NCI-H1105 treated with DMSO at 0.1 percent for 48 hours (cell line): ENCODE results near the gene NENF.
"Not testable (repeated sequence)": the region's sequence is repeated elsewhere in the genome, so short reads cannot be mapped to it uniquely, and the experiment has no call there.

ENCODE experiments used
- DNase-seq: peaks from one replicate; lab custom pipeline; 2025; lab: John Stamatoyannopoulos, UW

Gene NENF

GRCh38 chr1:212432661-212433576 is at the start of gene NENF:
Gene NENF (plus strand): TSS chr1:212432920. CDS start chr1:212432944, 24 bp downstream.
- DNase-seq = peak; percentile 76

GRCh38 chr1:212386029-212386428 is 46.7 kb upstream of the NENF start:
- DNase-seq = no peak

- no peak for DNase-seq
Measured at GRCh38 chr1:212388985-212389716, 43.6 kb upstream of the NENF start.

GRCh38 chr1:212395678-212396437 is 36.9 kb upstream of the NENF start:
- DNase-seq = not testable (repeated sequence)

GRCh38 chr1:212396638-212397037 is 36.1 kb upstream of the NENF start:
- no peak for DNase-seq

- no peak for DNase-seq
Measured at GRCh38 chr1:212397171-212397570, 35.5 kb upstream of the NENF start.

- DNase-seq = no peak
Measured at GRCh38 chr1:212401042-212401441, 31.7 kb upstream of the NENF start.

- DNase-seq = no peak
Measured at GRCh38 chr1:212401838-212402582, 30.7 kb upstream of the NENF start.

- no peak for DNase-seq
Measured at GRCh38 chr1:212402666-212403321, 29.9 kb upstream of the NENF start.

- DNase-seq = no peak
Measured at GRCh38 chr1:212410231-212410820, 22.4 kb upstream of the NENF start.

GRCh38 chr1:212412374-212412773 is 20.3 kb upstream of the NENF start:
- no peak for DNase-seq

- peak; percentile 27 for DNase-seq
Measured at GRCh38 chr1:212413902-212414327, 18.8 kb upstream of the NENF start.

GRCh38 chr1:212414328-212415106 is 18.2 kb upstream of the NENF start, which contains the start of gene PACC1:
Gene PACC1 (minus strand): TSS chr1:212414886. CDS start chr1:212414757, 129 bp downstream.
- DNase-seq = peak; percentile 93

- DNase-seq = no peak
Measured at GRCh38 chr1:212415107-212415841, 17.4 kb upstream of the NENF start.

GRCh38 chr1:212421165-212421564 is 11.6 kb upstream of the NENF start:
- no peak for DNase-seq

GRCh38 chr1:212423879-212424278 is 8.8 kb upstream of the NENF start:
- no peak for DNase-seq

GRCh38 chr1:212428496-212428895 is 4.2 kb upstream of the NENF start:
- no peak for DNase-seq

- DNase-seq = no peak
Measured at GRCh38 chr1:212430416-212430815, 2.3 kb upstream of the NENF start.

GRCh38 chr1:212430955-212431394 is 1.7 kb upstream of the NENF start:
- no peak for DNase-seq
